Mucosa of rectum (tissue), 2 donors: ENCODE data around the gene KCTD2.

Source experiments
- H3K27ac ChIP-seq, 2 donors: one replicate each; pipeline ENCODE4 v1.7.0; 2013; ENCODE audit warnings: inconsistent platforms in 2 of 2, low read depth in 2 of 2, low read length in 2 of 2
- H3K27me3 ChIP-seq, 2 donors: one replicate each; pipeline ENCODE4 v1.7.0; 2013; ENCODE audit warnings: low read length in 2 of 2; ENCODE audit not compliant: control insufficient read depth in 2 of 2, insufficient read depth in 2 of 2
- H3K36me3 ChIP-seq, 2 donors: one replicate each; pipeline ENCODE4 v1.7.0; 2013; ENCODE audit warnings: low read length in 2 of 2; ENCODE audit not compliant: control insufficient read depth in 2 of 2, insufficient read depth in 2 of 2
- H3K4me1 ChIP-seq, 2 donors: one replicate each; pipeline ENCODE4 v1.7.0; 2013; ENCODE audit warnings: low read length in 2 of 2, mild to moderate bottlenecking in 1 of 2; ENCODE audit not compliant: control insufficient read depth in 2 of 2, insufficient read depth in 2 of 2
- H3K4me3 ChIP-seq, 2 donors: one replicate each; pipeline ENCODE4 v1.7.0; 2013; ENCODE audit warnings: low read length in 2 of 2
- H3K9ac ChIP-seq, 2 donors: one replicate each; pipeline ENCODE4 v1.7.0; 2013; ENCODE audit warnings: low read length in 2 of 2, low read depth in 1 of 2, mild to moderate bottlenecking in 1 of 2
- H3K9me3 ChIP-seq, 2 donors: one replicate each; pipeline ENCODE4 v1.7.0; 2013; ENCODE audit warnings: low read length in 2 of 2; ENCODE audit not compliant: control insufficient read depth in 2 of 2
- donor health status: healthy.
- donor health status: Normal muscosa, but diverticular disease.

KCTD2 gene

DNA sequence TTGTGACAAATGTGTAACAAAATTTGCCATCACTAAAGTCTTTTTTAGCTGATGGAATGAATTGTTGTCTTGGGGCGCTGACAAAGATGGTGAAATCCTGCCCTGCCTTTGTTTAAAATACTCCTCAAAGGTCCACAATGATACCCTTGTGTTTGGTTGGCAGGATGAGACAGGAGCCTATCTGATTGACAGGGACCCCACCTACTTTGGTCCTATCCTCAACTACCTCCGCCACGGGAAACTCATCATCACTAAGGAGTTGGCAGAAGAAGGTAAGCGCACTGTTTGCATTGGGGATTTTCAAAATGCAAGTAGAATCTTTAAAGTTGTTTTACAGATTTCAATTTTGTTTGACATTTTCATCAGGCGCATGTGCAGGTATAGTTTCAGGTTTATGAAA is 2.0 kb downstream of the KCTD2 start:
- peaks cover 10 to 11% of the 10 kb centered on the region in 2 donors for H3K4me1 ChIP-seq
- no peak overlapping the region for H3K9ac ChIP-seq
- peaks cover 9 to 14% of the 10 kb centered on the region in 2 donors for H3K36me3 ChIP-seq
- no peaks in the 10 kb centered on the region for H3K9me3 ChIP-seq
- H3K4me3 ChIP-seq: no peak overlapping the region
- H3K27ac ChIP-seq: no peak overlapping the region
- no peaks in the 10 kb centered on the region for H3K27me3 ChIP-seq

DNA sequence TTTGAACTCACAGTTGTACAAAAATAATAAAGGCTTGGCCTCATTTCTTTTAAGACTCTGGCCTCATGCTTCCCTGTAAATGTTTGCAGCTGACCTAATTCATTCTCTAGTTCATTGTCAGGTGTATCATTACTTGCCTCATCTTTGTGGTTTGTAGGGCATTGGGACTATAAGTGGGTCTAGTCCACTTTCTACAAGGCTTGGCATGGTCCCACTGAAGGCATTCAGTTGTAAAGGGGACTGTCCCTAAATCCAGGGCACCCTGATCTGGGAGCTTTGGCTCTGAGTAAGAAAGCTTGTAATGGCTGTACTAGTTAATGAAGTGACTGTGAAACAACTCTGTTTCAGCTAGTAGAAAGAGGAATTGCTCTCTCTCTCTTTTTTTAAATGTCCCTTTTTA is 2.7 kb downstream of the KCTD2 start:
- H3K4me3 ChIP-seq: no peak overlapping the region
- no peak overlapping the region for H3K27ac ChIP-seq
- H3K4me1 ChIP-seq: peaks cover 10 to 11% of the 10 kb centered on the region in 2 donors
- H3K36me3 ChIP-seq: peaks cover 12 to 15% of the 10 kb centered on the region in 2 donors
- H3K9me3 ChIP-seq: no peaks in the 10 kb centered on the region
- no peak overlapping the region for H3K9ac ChIP-seq
- no peaks in the 10 kb centered on the region for H3K27me3 ChIP-seq

DNA sequence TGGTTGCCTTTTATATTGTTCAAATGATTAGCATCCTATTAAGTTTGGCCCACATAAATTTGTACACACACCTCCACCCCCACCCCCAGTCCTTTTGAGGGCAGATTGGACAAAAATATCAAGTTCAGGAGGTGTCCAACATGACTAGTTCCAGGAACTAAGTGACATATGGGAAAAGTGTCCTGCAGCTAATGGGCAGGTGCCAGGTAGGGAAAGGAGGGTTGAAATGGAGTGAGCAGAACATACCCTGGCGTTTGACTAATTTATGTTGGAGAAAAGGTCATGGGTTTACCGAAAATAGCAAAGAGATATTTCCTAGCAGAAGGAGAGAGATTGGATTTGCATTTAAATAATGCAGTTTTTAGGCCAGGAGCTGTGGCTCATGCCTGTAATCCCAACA is 4.9 kb downstream of the KCTD2 start:
- Histone ChIP-seq H3K4me1 (peaks cover 7 to 8% of the 10 kb centered on the region in 2 donors), H3K36me3 (peaks cover 15 to 19% of the 10 kb centered on the region in 2 donors), H3K9me3 (no peaks in the 10 kb centered on the region), H3K4me3 (no peak overlapping the region), H3K27ac (no peak overlapping the region), H3K9ac (no peak overlapping the region), H3K27me3 (no peaks in the 10 kb centered on the region)

DNA sequence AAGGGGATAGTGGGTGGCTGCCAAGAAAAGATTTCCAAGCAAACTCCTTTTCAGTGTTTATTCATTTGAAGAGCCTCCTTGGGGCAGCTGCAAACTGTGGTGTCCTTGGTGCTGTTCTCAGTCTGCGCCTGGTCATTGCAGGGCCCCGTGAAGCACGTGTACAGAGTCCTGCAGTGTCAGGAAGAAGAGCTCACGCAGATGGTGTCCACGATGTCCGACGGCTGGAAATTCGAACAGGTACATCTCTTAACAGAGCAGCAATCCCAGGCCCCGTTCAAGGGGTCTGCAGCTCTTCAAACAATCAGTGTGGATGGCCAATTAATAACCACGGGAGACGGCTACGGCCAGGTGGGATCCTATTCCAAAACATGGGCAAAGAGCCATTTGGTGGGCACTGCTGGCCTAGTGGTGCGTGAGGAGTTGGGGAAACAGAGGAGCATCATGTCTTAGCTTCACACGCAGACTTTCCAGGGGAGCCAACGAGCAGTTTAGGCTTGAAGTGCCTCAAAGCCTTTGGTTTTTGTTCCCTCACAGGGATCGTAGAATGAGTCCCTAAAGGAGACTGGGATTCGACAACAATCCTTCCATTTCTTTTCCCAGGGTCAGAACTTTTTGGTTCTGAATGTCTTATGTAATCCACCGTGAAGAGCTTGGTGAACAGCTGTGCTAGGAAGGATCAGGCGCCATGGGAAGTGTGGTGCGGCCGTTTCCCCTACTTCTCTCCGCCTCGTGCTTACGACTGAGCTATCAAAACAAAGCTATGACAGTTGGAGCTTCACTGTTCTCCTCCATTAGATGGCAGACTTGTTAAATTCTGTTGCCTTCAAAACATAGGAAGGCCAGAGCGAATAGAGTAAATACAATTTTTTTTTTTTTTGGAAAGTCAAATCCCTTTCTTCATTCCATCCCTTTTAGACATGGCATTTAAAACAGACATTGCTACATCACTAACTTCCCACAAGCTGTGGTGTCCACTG is 12.6 kb downstream of the KCTD2 start:
- H3K9me3 ChIP-seq: no peaks in the 10 kb centered on the region
- peaks cover 32 to 42% of the 10 kb centered on the region in 2 donors for H3K36me3 ChIP-seq
- H3K27me3 ChIP-seq: no peaks in the 10 kb centered on the region
- H3K9ac ChIP-seq: no peak overlapping the region
- H3K27ac ChIP-seq: peak overlapping the region; percentile 16 to 29
- H3K4me3 ChIP-seq: no peak overlapping the region
- H3K4me1 ChIP-seq: peaks cover 0 to 3% of the 10 kb centered on the region in 2 donors

DNA sequence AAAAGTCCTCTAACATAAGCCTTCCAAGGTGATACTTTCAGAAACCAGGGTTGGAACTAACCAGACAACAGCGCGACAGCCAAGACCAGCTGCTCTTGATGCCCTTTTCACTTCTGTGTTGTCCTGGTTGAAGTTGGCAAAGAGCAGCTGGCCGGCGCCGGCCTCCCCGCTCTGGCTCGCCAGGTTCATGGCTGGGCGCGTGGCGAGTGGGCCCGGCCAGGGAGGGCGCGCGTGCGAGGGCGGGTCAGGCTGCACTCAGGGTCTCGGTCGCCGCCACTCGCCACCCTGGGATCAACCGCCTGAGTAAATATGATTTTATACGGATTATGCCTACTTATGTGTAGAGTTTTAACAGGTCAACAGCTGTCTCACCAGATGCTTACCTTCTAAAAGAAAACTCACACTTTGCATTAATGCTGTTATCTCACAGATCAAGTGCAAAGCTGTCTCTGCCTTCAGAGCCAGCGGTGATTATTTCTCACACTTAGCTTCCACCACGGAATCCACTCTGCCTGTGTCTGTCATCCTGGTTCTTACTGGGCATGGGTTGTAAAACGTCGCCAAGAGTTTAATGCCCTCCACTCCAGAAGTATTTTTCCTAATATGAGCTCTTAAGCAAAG is 13.5 kb downstream of the KCTD2 start:
- H3K9ac ChIP-seq: no peak overlapping the region
- H3K36me3 ChIP-seq: peaks cover 32 to 41% of the 10 kb centered on the region in 2 donors
- peaks cover 0 to 3% of the 10 kb centered on the region in 2 donors for H3K4me1 ChIP-seq
- no peak overlapping the region for H3K4me3 ChIP-seq
- peak overlapping the region in 1 of 2 donors; percentile 41 for H3K27ac ChIP-seq
- H3K27me3 ChIP-seq: no peaks in the 10 kb centered on the region
- H3K9me3 ChIP-seq: no peaks in the 10 kb centered on the region

DNA sequence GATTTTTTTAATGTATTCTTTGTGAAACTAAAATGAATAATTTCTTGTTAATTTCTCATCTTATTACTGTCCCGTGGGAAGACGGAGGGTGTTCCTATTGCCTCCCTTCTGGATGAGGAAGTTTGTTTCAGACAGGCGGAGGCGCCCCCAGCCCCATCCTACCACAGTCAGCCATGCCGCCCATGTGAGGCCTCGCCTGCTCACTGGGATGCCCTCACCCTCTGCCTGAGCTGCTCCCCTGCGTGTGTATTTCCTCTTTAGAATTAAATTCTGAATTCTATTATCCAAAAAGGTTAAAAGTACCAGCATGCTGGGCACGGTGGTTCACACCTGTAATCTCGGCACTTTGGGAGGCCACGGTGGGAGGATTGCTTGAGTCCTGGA is 14.0 kb downstream of the KCTD2 start:
- no peaks in the 10 kb centered on the region for H3K9me3 ChIP-seq
- H3K9ac ChIP-seq: no peak overlapping the region
- peaks cover 32 to 41% of the 10 kb centered on the region in 2 donors for H3K36me3 ChIP-seq
- no peaks in the 10 kb centered on the region for H3K27me3 ChIP-seq
- no peak overlapping the region for H3K4me3 ChIP-seq
- no peak overlapping the region for H3K27ac ChIP-seq
- peaks cover 0 to 3% of the 10 kb centered on the region in 2 donors for H3K4me1 ChIP-seq

DNA sequence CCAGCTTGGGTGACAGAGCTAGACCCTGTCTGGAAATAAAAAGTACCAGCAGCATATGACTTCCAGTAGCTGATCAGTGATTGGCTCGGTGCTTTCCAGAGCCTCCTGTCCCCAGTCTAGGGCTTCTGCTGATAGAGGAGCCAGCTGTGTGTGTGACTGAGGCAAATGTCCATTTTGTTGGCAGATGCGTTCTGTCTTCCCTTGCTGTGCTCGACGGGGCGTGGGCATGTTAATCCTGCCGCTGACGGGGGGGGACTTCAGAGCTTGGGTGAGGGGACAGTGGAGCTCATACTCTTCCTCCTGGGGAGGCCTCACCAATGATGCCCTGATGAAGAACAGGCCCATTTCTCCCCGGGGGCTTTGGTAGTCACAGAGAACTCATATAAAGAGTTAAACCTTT is 14.6 kb downstream of the KCTD2 start:
- Histone ChIP-seq H3K4me3 (no peak overlapping the region), H3K27ac (no peak overlapping the region), H3K4me1 (peaks cover 0 to 3% of the 10 kb centered on the region in 2 donors), H3K9ac (no peak overlapping the region), H3K36me3 (peaks cover 28 to 41% of the 10 kb centered on the region in 2 donors), H3K9me3 (no peaks in the 10 kb centered on the region), H3K27me3 (no peaks in the 10 kb centered on the region)

DNA sequence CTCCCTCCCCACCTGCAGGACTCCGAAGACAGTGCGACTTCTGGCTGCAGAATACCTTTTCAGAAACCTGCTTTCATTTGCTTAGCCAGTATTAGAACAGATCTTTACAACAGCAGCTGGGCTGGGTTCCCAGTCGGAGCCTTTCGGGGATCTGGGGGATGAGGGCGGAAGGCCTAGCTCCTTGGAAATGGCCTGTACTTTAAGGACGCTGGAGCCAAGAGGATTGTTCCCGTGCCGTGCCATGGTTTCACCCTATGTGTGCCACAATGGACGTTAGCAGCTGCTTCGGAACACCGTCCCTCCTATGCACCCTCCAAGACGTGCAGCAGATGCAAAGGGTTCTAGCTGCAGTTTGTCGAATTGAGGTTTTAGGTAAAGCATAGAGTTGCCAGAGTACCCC is 16.2 kb downstream of the KCTD2 start:
- Histone ChIP-seq H3K27me3 (no peaks in the 10 kb centered on the region), H3K9ac (no peak overlapping the region), H3K27ac (no peak overlapping the region), H3K36me3 (peaks cover 28 to 41% of the 10 kb centered on the region in 2 donors), H3K4me3 (no peak overlapping the region), H3K4me1 (peaks cover 0 to 3% of the 10 kb centered on the region in 2 donors), H3K9me3 (no peaks in the 10 kb centered on the region)

DNA sequence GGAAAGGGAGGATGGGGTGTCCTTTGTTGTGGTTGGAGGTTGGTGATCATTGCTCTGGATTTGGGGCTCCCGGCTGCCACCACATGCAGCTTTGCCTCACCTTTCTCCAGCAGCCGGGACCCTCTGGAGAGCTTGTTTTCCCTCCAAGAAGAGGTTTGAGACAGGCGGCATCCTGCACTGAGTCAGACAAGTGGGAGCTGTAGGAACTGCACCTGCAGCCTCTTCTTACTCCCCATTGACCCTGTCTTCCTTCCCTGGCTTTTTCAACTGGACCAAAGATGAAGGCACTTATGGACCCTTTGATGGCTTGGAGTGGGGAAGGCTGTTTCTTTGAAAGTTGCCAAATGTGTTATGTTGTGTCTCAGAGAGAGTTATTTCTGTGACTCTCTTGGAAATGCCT is 16.6 kb downstream of the KCTD2 start:
- H3K36me3 ChIP-seq: peaks cover 28 to 41% of the 10 kb centered on the region in 2 donors
- peaks cover 0 to 3% of the 10 kb centered on the region in 2 donors for H3K4me1 ChIP-seq
- no peak overlapping the region for H3K27ac ChIP-seq
- H3K4me3 ChIP-seq: no peak overlapping the region
- H3K9me3 ChIP-seq: no peaks in the 10 kb centered on the region
- no peak overlapping the region for H3K9ac ChIP-seq
- no peaks in the 10 kb centered on the region for H3K27me3 ChIP-seq

DNA sequence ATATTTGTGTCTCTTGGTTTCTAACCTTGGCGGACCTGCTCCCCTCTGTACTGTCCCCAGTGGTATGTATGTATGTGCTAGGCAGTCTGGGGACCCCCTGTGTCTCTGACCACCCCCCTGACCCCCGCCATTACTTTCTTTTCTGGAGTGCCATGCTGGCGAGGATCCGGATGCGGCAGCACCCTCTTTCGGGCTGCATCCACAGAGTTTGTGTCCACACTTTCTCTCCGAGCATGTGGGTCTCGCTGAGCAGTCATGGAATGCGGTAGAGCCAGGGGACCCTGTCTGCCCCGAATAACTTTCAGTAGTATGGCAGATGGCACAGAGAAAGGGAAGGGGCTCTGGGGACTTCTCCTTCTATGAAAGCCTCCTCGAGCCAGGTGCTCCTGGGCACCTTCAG is 17.0 kb downstream of the KCTD2 start:
- H3K27ac ChIP-seq: no peak overlapping the region
- H3K36me3 ChIP-seq: peaks cover 28 to 41% of the 10 kb centered on the region in 2 donors
- H3K27me3 ChIP-seq: no peaks in the 10 kb centered on the region
- peaks cover 0 to 3% of the 10 kb centered on the region in 2 donors for H3K4me1 ChIP-seq
- no peaks in the 10 kb centered on the region for H3K9me3 ChIP-seq
- no peak overlapping the region for H3K4me3 ChIP-seq
- H3K9ac ChIP-seq: no peak overlapping the region
